Measurements from ENCODE around the gene DPPA5. TPM values are rescaled to one million over a fixed set of nuclear protein-coding genes. Genes with fewer than 3 reads are reported as not detected.
A peak's percentile ranks its signal among the peaks of the same experiment; 100 is the strongest.

Gene DPPA5
- total and polyA plus RNA-seq, 9 of the 15 experiments (the other 6 are each of a cell fraction or from before 2014, with no cell fraction given), result not detected

GRCh38 chr6:73388800-73389512 lies 34.9 kb upstream of the DPPA5 start (continued):
- TF ChIP-seq, protein P1, sequence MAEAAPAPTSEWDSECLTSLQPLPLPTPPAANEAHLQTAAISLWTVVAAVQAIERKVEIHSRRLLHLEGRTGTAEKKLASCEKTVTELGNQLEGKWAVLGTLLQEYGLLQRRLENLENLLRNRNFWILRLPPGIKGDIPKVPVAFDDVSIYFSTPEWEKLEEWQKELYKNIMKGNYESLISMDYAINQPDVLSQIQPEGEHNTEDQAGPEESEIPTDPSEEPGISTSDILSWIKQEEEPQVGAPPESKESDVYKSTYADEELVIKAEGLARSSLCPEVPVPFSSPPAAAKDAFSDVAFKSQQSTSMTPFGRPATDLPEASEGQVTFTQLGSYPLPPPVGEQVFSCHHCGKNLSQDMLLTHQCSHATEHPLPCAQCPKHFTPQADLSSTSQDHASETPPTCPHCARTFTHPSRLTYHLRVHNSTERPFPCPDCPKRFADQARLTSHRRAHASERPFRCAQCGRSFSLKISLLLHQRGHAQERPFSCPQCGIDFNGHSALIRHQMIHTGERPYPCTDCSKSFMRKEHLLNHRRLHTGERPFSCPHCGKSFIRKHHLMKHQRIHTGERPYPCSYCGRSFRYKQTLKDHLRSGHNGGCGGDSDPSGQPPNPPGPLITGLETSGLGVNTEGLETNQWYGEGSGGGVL (CRISPR knock-in tag; IDR thresholded peaks at IDR 0.05), result no peak
- TF ChIP-seq PHB (CRISPR knock-in tag; IDR thresholded peaks at IDR 0.05) (no peak), TBP (optimal IDR thresholded peaks at IDR 0.05; ENCODE audit: low read depth, low read length) (peak; percentile 72), XRCC3 (IDR thresholded peaks at IDR 0.05) (no peak), DPF2 (IDR thresholded peaks at IDR 0.05) (peak; percentile 80), POLR2AphosphoS5 (IDR thresholded peaks at IDR 0.05; ENCODE audit: control insufficient read depth, insufficient read depth, low read depth, low read length) (peak; percentile 84; the same call in 1 of the 2 replicates), ZNF696 (CRISPR knock-in tag; conservative IDR thresholded peaks at IDR 0.05) (no peak), ZNF586 (CRISPR knock-in tag; conservative IDR thresholded peaks at IDR 0.05) (no peak), NRF1 (conservative IDR thresholded peaks at IDR 0.05 in 1 of 2, IDR thresholded peaks at IDR 0.05 in 1 of 2) (0 out of 4 replicates have a peak, but pooled peaks of 1 of the 2 experiments have one; percentile 30), RFX1 (IDR thresholded peaks at IDR 0.05) (no peak), L3MBTL2 (IDR thresholded peaks at IDR 0.05) (peak; percentile 95), ZNF444 (CRISPR knock-in tag; IDR thresholded peaks at IDR 0.05) (no peak), RFX5 (IDR thresholded peaks at IDR 0.05; ENCODE audit: low read depth, low read length) (no peak), PRPF4 (IDR thresholded peaks at IDR 0.05; ENCODE audit: insufficient read depth, low read depth, low read length, poor library complexity, severe bottlenecking) (no peak), FUS (optimal IDR thresholded peaks at IDR 0.05; ENCODE audit: low read depth, low read length) (no peak), BHLHE40 (IDR thresholded peaks at IDR 0.05; ENCODE audit: low read length) (no peak; the same call in 1 of the 2 replicates), NR0B1 (IDR thresholded peaks at IDR 0.05; ENCODE audit: partially characterized antibody) (no peak), ZNF217 (CRISPR knock-in tag; IDR thresholded peaks at IDR 0.05) (no peak), ZNF146 (CRISPR knock-in tag; IDR thresholded peaks at IDR 0.05; ENCODE audit: unreplicated experiment) (no peak), NCOR1 (IDR thresholded peaks at IDR 0.05) (peak; percentile 13; the same call in 1 of the 2 replicates), ZNF707 (CRISPR knock-in tag; conservative IDR thresholded peaks at IDR 0.05) (no peak), ZBTB33 (CRISPR knock-in tag; IDR thresholded peaks at IDR 0.05) (peak; percentile 73; the same call in 1 of the 2 replicates), SRSF3 (IDR thresholded peaks at IDR 0.05; ENCODE audit: insufficient read depth, low read length) (no peak), ZNF232 (CRISPR knock-in tag; IDR thresholded peaks at IDR 0.05) (no peak)
- TF ChIP-seq, protein P2, sequence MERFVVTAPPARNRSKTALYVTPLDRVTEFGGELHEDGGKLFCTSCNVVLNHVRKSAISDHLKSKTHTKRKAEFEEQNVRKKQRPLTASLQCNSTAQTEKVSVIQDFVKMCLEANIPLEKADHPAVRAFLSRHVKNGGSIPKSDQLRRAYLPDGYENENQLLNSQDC (CRISPR knock-in tag; IDR thresholded peaks at IDR 0.05), result no peak

All from K562 (cell line).